CD4-positive, alpha-beta T cell treated with Interleukin-2 at 100 ng/mL for 4 hours (primary cell): ENCODE results near the gene POLR1H.
A peak's percentile ranks its signal among the peaks of the same experiment; 100 is the strongest.

ENCODE experiments used
- DNase-seq: peaks from one replicate; pipeline ENCODE4 v3.0.0-alpha.2; 2020; ENCODE audit warnings: low spot score

The POLR1H gene

DNA sequence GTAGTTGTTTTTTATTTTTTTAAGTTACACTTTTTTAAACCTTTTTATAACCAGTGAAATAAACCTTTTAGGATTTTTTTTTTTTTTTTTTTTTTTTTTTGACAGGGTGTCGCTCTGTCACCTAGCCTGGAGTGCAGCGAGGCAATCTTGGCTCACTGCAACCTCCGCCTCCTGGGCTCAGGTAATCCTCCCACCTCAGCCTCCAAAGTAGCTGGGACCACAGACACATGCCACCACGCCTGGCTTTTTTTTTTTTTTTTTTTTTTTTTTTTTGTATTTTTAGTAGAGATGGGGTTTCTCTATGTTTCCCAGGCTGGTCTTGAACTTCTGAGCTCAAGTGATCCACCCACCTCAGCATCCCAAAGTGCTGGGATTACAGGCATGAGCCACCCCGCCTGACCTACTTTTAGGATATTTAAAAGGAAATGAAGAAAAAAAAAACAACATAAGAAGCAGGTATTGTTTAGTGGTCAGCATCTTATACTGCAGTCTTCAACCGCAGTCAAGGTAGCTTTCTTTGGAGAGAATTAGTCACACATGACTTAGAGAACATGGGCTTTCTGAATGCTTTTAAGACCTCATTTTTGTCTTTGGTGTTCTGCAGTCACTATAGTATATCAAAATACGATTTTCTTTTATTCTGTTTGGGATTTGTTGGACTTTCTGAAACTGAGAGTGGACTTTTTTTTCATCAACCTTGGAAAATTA, 1.6 kb downstream of the POLR1H start:
- peak; percentile 39 for DNase-seq

DNA sequence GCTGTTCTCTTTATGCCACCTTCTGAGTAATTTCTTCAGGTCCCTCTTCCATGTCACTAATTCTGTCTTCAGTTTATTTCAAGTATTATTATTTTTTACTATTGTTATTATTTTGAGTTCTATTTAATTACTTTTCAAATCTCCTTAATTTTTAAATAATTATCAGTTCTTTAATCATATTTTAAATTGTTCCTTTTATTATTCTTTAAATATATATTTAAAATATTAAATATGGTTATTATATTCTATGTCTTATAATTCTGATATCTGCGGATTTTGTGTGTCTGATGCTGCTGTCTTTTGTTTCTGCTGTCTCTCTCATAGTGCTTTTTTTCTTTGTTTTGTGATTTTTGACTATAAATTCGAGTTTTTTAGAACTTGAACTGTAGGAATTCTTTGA, 2.2 kb downstream of the POLR1H start:
- DNase-seq, result no peak

DNA sequence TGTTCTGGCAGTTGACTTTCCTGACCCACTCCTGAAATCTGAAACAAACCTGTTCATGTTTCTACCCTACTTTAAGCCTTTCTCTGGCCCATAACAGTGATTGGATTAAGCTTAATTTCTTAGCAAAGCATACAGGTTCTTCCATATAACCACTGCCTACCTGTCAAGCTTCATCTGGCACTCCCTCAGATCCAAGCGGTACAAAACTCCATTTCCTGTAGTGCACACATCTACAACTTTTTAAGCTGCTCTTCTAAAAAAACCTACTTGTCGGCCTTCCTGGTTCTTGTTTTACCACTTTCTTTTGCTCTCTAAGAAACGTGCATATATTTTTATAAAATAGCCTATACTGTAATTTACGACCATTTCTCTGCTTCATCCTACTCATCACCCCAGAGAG, 5.0 kb downstream of the POLR1H start:
- no peak for DNase-seq

DNA sequence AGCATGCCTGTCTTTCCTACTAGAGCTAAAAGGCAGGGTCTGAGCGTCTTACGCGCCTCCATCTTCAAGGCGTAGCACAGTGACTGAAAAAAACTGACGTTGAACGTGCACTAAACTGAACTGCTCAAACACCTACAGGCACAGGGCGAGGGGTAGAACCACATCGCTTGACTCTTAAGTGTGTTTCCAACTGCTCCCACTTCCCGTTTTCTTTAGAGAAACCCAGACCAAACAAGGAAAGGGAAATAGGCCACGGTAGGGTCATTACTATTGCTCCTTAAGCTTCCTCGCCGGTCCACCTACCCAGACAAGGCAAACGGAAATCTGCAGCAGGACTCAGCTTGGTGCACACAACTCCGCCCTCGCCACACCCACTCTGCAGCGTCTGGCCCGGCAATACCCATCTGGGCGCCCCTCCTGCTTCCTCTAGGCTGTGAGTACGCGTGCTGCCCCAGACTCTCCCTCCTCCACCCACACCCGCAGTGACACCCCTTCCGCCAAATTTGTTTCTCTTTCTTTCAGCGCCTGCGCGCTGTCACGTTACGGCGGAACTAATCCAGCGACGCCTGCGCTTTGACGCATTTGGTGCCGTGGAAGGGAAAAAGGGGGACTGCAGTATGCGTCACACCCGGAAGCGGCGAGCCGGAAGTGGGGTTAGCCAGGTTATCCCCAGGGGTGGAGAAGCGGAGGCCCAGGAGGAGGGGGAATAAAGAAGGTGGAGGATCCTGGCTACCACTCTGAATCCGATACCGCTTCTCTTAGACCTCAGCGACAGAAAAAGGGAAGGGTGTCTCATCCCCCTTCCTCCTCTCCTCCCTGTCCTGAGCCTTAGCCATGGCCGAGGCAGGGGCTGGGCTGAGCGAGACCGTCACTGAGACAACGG, 5.8 kb downstream of the POLR1H start, which contains the start of gene PPP1R11:
PPP1R11 (plus strand) TSS at position 622 of the 883 bp plus-strand sequence; CDS start at position 835, 213 bp downstream.
- peak; percentile 99 for DNase-seq

DNA sequence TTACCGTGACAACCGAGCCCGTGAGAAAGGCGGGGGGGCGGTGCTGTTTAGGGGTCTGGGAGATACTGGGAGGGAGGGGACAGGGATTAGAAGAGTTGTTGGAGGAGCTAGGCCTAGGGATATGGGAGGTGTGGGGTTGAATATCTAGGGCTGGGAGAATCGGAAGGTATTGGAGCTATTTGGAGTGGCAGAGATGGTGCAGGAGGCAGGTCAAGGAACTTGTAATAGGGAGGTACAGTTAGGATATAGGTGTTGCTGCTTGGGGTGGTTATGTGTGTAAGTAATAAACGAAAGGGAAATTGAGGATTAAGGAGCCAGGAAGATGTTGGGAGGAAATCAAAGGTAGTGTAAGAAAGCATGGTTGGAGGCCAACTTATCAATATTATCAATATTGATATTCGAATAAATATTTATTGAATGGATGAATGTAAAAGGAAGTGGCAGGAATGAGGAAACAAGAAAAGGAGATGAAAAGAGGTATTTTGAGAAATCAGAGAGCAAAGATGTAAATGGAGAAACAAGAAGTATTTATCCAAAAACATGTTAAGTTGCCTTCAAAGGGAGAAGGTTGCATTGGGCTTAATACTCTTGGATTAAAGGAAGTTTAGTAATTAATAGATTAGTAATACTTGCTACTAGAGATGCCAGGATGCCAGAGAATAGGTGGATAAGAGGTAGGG, 6.5 kb downstream of the POLR1H start:
- DNase-seq, result no peak

DNA sequence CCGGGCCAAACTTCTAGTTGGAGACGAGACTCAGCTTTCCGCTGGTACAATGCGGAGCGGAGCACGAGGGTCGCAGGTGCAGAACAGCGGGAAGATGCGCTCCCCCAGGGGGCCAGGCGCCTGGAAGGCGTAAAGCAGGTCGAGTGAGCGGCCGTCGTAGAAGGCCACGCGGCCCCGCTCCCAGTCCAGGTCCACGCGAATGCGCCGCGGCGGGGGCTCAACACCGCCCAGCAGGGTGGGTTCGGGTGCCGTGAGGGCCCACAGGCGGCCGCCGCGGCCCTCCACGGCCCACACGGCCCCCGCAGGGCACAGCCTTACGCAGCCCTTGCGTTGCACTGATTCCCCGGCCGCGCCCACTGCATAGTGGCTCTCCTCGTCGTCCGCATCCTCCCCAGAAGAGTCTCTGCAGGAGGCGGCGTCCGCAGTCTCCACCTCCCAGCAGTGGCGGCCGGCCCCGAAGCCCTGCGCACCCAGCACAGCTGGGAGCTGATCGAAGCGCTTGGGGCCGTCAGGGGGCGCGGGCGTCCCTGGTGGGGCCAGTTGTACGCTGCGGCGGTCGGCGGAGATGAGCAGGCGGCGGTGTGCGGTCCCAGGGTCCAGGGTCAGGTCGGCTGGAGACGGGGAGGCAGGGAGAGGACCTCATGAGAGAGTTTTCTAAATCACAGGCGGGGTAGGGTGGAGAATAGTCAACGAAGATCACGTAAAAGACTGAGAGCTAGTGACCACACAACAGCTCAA, 10.2 kb downstream of the POLR1H start:
- no peak for DNase-seq

DNA sequence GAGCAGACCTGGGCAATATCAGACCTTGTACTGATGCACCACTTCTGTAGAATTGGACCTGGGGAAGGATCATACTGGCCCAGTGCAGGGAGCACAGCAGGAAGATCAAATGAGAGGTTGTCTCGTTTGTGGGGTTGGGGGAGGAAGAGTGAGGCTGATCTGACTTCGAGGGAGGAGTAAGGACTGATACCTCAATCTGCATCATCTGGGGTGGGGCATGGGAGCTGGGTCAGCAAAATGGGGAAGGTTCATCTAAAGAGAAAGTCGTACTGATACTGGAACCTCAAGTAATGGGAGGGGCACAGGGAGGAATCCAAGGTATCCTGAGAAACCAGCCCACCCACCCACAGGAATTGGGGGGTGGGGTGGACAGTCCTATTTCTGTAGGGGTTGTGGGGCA, 10.8 kb downstream of the POLR1H start:
- DNase-seq, result no peak

DNA sequence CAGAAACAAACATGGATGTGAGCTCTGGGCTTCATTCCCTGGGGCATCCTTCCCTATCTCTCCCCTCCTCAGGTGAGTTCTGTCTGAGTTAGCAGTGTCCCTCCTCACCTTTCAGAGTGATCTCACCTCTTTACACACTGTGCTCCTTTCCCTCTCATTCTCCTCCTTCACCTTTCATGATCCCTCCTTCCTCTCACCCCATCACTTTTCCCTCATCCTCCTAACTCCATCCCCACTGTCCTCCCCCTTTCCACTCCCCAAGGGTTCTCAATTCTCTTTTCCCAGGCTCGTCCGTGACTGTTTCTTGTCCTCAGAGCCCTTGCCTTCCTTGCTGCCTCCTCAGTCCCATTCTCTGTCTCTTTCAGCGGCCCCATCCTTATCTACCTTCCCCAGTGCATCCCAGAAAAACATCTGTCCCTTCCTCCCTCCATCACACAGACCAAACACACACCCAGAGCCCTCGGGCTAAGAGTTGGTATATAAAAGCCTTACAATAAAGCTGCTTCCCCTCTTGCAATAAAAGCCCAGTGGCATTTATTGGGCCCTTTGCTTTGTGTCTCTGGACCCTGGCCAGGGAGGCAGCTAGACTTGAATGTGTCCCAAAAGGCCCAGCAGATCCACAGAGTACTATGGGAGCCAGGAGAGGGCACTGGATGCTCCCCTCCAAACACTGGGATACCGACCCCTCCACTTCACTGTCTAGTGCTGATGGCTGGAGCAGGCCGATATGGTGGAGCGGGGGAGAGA, 12.6 kb downstream of the POLR1H start:
- no peak for DNase-seq

DNA sequence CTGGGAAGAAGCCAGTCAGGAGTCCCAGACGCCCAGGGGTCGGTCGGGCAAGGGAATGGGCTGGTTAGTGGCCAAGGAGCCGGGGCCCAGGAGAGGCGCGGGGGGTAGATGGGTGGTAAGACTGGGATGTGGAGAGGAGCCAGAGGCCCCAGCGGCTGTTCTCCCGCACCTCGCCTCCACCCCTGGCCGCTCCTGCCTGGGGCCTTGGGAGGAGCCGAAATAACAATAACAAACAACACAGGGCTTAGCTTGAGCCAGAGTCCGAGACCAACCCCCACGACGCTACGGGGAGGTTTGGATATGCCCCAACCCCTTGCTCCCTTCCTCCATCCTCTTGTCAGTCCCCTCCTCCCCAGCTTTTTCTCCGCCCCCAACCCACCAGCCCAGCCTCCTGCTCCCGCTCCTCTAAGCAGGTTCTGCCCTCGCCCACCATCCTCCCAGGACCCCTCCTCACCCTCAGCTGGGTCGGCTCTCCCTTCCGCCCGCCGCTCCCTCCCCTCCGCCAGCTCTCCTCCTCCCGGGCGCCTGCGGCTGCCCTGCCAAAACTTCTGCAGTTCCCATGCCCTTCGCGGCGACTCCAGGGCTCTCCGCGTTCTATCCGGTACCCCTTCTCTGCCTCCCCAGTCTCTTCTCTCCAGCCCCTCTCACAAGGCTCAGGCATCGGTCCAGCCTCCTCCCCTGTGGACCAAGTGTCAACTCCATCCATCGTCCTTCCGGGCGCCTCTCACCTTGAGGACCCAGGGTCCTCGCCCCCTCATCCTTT, 13.4 kb downstream of the POLR1H start:
- DNase-seq, result no peak

DNA sequence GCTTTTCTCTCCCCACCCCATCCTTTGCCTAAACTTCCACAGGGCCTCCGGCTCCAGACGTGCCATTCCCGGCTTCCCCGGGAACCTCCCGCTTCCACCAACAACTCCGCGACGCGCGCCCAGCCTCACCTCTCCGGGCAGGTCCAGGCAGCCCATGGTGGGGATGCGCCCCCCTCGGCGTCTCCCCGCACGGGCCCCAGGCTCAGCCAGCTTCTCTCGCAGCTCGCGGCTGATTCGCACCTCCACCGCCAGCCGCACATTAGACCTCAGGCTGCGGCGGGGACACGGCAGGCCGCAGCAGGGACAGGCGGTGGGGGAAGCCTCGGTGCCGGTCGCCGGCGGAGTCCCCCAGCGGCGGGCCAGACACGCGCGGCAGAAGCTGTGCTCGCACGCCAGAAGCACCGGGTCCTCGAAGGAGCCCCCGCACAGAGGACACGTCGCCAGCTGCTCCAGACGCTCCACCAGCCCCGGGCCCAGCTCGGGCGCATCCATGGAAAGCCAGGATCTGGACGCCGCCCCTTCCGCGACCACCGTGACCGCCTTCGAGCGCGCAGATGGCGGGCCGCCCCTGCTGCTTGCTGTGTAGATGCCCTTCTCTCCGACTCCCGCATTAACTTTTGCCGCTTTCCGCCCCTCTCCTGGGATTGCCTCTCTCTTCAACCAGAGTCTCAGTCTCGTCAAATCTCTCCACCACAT, 14.2 kb downstream of the POLR1H start, which contains the start of gene RNF39:
RNF39 (minus strand) TSS at position 676 of the 696 bp plus-strand sequence; CDS start at position 492, 184 bp downstream.
- no peak for DNase-seq

DNA sequence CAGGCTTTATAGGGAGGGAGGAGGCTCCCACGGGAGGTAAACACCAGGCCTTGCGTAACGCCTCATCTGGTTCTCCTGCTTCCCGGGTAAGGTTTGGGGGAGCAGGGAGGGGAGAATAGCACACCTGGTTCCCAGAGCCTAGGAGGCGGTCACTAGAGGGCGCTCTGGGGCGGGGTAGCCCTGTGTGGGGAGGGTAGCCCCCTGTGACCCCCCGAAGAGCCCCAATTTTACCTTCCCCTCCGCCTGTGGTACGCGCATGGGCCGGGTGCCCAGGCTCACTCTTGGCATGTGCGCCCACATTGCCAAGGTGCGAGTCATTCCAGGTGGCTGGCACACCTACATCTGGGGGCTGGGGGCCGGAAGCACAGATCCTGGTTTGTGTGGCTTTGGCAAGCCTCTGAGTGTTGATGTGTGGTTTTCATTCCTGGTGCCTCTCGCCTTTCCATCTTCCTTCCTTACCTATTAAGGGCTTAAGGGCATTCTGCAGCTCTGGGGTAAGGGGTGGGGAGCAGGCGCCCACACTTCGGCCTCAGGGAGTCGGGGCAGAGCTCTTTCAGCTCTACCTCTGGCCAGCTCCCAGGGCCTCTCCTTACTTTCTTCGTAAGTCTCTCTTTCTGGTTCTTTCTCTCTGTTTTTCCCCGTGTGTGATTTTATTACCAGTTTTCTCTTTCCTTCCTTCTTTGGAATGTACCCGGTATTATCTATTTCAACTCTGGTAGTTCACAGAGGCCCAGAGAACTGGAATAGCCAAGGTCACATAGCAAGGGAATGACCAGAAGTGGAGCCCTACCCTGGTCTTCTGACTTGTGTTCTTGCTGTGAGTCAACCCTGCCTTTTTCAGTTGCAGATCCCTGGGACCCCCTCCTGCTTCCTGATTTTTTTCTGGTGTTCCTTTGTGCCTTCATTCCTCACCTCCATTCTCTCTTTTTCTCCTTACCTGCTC, 15.0 kb downstream of the POLR1H start:
- no peak for DNase-seq

DNA sequence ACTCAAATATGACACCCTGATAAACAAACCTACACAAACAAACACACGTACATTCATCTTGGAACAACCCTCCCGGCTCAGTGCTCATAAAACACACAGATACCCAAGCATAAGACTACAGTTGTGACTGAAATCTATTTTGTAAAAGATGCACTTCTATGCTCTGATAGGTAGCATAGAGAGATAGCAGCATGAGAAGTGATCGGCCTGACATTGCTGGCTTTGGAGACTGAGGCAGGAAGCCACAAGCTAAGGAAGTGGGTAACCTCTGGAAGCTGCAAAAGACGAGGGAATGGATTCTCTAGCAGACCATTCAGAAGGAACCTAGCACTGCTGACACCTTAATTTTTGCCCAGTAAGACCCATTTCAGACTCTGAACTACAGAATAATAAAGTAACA, 16.2 kb downstream of the POLR1H start:
- no peak for DNase-seq

DNA sequence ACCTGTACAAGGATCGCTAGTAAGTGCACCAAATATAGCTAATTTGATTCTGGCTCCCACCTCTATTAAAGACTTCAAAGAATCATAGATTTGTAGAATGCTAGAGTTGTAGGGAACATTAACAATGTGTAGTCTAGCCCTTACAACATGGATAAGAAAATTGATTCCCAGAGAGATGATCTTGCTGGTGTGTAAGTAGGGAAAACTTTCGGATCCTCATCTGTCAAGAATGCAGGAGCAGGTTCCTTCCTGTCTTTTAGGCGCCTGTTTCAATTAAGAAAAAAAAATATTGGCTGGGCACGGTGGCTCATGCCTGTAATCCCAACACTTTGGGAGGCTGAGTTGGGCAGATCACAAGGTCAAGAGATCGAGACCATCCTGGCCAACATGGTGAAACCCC, 26.8 kb downstream of the POLR1H start:
- DNase-seq, result no peak

DNA sequence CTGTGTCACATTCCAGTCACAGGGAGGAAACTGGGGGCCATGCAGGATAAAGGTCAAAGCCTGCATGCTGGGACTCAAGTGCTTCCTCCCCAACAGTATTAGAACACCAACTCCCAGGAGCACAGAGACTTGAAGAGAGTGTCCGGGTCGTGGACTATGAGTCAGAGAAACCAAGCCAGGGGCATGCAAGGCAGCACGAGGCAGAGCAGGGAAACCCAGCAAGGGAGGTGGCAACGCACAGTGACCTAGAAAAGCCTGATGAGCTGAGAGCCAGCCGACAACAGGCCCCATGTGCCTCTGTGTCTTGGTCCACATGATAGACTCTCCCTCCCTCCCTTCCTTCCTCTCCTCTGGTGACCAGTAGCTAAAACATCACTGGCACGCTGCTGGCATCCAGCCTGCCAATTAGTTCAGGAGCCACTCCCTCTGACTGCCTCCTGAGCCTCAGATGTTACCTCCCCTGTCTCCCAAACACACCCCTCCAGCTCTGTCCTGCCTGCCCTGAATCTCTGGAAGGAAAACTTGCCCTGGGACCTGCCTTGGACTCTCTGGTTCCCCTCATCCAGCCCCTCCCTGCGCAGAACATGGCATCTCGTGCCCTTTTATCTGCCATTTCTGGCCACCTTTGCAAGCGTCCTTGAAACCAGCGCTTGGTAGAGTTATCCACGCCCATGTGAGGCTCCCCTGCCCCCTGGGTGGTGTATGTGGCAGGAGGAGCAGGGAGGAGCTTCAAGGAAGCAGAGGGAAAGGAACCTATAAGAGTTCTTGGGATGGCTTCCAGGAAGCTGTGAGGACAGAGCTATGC, 30.7 kb downstream of the POLR1H start:
- DNase-seq, result no peak

DNA sequence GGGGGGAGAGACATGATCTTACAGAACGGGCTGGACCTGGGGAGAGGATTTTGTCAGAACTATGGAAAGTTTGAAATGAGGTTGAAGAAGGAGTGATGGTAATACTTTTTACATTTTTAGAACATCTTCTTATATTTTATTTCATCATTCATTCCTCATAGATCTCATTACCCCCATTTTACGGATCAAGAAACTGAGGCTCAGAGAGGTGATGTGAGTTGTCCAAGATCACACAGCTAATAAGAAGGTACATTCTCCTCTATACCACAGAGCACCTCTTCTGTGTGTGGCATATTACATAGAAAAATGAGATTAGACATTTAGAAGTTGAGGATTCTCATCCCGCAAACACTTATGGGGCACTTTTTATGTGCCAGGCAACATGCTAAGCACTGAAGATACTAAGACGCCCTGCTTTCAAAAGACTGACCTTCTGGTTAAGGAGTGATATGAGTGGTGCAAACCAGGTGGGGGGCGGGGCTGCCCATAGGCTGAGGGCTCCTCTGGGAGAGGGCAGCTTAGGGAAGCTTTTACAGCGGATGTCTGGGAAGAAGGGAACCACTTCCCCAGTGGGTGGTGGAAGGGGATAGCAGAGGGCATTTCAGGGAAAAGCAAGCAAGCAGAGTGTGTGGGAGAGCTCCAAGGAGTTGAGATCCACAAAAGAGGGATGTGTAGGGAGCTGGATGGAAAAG, 31.9 kb downstream of the POLR1H start:
- DNase-seq, result no peak

DNA sequence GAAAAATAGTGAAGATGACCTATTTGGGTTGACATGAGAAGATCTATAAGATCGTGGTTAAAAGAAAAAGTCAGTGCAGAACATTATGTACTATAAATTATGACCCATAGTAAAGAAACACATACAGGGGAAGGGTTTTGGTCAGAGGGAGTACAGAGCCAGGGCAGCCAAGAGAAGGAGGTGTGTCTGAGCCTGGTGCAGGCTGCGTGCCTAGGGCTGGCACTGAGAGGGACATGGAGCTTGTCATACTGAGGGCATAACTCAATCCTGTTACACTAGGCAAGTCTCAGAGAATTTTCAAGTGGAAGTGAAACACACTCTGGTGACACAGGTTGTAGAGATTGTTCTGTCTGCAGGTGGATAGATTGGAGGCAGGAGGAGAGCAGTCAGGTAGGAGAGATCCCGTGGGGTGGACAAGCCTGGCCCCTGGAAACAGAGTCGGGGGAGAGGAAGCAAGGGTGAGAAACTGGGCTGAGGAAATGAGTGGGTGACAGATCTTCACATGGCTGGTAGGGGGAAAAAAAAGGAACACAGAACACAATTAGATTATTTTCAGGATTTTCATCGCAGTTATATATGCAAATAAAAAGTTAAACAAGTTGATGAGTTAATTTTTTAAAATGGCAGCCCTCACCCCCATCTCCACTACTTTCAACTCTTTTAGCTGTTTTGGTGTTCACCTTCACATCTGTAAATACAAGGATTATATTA, 33.0 kb downstream of the POLR1H start:
- DNase-seq, result no peak
